NB4 (cell line): ENCODE measurements around the gene ALOX12B.

Experiments used
- DNase-seq: peaks from one replicate; pipeline ENCODE4 v3.0.0; 2010; ENCODE audit warnings: low read depth
- H3K4me3 ChIP-seq: one replicate; pipeline ENCODE4 v1.5.1; 2011; ENCODE audit warnings: mild to moderate bottlenecking, low read depth, low read length, moderate library complexity
- MYC ChIP-seq: IDR thresholded peaks from 2 replicates; pipeline ENCODE4 v1.6.1; 2011; ENCODE audit warnings: low read depth, low read length
- POLR2A ChIP-seq: IDR thresholded peaks from 2 replicates; pipeline ENCODE4 v1.6.1; 2011; ENCODE audit warnings: mild to moderate bottlenecking; ENCODE audit not compliant: insufficient read length; ENCODE audit errors: extremely low read depth
- TF ChIP-seq, protein P1 (sequence below): IDR thresholded peaks from one replicate; pipeline ENCODE4 v1.5.1; 2012; ENCODE audit warnings: low read depth, low read length
- TF ChIP-seq, protein P2 (sequence below): IDR thresholded peaks from 2 replicates; pipeline ENCODE4 v1.6.1; 2011; ENCODE audit warnings: low read depth, low read length

ALOX12B gene

DNA sequence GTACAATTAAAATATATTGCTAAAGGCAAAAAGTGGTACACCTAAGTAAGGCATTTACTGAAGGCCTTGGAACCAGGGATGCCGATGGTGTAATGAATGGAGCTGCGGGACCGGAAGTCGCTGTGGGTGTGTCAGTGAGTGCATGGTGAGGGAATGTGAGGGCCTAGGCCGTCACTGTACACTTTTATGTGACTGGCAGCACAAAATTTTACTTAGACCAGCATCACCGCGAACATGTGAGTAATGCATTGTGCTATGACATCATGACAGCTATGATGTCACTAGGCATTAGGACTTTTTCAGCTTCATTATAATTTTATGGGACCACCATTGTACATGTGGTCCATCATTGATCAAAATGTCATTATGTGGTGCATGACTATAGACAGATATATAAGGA, 33.9 kb downstream of the ALOX12B start:
- DNase-seq: no peak
- H3K4me3 ChIP-seq: no peak overlapping the region
- TF ChIP-seq POLR2A: no peak
- TF ChIP-seq, protein P1, sequence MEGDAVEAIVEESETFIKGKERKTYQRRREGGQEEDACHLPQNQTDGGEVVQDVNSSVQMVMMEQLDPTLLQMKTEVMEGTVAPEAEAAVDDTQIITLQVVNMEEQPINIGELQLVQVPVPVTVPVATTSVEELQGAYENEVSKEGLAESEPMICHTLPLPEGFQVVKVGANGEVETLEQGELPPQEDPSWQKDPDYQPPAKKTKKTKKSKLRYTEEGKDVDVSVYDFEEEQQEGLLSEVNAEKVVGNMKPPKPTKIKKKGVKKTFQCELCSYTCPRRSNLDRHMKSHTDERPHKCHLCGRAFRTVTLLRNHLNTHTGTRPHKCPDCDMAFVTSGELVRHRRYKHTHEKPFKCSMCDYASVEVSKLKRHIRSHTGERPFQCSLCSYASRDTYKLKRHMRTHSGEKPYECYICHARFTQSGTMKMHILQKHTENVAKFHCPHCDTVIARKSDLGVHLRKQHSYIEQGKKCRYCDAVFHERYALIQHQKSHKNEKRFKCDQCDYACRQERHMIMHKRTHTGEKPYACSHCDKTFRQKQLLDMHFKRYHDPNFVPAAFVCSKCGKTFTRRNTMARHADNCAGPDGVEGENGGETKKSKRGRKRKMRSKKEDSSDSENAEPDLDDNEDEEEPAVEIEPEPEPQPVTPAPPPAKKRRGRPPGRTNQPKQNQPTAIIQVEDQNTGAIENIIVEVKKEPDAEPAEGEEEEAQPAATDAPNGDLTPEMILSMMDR: no peak
- no peak for TF ChIP-seq MYC
- TF ChIP-seq, protein P2, sequence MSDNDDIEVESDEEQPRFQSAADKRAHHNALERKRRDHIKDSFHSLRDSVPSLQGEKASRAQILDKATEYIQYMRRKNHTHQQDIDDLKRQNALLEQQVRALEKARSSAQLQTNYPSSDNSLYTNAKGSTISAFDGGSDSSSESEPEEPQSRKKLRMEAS: no peak

DNA sequence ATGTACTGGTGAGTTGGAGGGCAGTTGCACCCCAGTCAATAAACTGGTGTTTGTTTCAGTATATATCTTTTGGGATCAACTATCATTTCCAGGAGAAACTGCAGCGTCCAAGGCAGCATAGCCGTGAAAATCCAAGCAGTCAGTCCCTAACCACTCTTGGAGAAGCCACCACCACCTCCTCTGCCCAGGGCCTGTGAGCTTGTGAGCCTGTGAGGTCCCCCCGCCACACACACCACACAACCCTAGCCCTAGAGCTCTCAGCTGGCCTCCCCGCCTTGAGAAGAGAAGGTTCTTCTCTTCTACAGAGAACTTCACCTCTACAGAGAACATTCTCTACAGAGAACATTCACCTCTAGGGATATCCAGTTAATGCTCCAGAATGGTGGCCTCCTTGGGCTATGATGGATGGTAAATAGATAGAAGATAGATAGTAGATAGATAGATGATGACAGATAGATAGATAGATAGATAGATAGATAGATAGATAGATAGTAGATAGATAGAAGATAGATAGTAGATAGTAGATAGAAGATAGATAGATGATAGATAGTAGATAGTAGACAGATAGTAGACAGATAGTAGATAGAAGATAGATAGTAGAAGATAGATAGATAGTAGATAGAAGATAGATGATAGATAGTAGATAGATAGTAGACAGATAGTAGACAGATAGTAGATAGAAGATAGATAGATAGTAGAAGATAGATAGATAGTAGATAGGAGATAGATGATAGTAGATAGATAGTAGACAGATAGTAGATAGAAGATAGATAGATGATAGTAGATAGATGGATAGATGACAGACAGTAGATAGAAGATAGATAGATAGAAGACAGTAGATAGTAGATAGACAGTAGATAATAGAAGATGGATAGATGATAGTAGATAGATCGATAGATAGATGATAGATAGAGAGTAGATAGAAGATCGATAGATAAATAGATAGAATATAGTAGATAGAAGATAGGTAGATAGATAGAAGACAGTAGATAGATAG, 35.0 kb downstream of the ALOX12B start:
- no peak for DNase-seq
- TF ChIP-seq POLR2A: no peak
- TF ChIP-seq MYC: no peak
- TF ChIP-seq, protein P1: no peak
- TF ChIP-seq, protein P2: no peak
- no peak overlapping the region for H3K4me3 ChIP-seq

DNA sequence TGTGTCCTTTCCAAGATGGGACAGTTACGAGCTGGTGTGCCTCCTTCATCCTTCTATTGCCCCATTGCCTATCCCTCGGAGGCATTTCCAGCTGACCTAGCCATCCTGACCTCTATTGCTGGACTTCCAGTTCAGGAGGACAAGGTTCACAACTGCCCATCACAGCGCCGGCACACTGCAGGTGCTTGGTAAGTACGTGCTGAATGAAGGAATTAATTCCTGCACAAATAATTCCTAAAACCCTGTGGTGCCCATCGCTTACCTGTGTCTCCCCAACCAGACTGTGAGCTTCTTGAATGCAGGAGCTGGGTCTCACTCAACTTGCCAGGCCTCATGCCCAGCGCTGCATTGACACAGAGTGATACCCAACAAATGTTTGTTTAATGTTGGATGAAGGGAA, 35.7 kb downstream of the ALOX12B start:
- no peak overlapping the region for H3K4me3 ChIP-seq
- TF ChIP-seq MYC: no peak
- TF ChIP-seq, protein P1: no peak
- DNase-seq: no peak

DNA sequence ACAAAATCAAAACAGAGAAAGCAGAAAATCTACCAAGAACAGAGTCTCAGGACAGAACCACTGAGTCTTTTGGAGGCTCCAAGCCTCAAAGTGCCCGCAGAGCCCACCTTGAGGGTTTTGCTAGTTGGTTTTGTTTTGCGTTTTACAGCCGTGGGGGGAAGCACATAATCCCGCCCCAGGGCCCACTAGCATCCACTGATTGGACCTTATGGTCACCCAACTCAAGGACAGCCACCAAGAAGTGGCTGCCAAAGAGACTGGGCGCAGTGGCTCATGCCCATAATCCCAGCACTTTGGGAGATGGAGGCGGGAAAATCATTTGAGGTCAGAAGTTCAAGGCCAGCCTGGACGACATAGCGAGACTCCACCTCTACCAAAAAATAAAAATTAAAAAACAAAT, 38.8 kb downstream of the ALOX12B start:
- TF ChIP-seq POLR2A (no peak), MYC (no peak)
- TF ChIP-seq, protein P2: no peak
- TF ChIP-seq, protein P1: no peak
- no peak for DNase-seq
- no peak overlapping the region for H3K4me3 ChIP-seq

DNA sequence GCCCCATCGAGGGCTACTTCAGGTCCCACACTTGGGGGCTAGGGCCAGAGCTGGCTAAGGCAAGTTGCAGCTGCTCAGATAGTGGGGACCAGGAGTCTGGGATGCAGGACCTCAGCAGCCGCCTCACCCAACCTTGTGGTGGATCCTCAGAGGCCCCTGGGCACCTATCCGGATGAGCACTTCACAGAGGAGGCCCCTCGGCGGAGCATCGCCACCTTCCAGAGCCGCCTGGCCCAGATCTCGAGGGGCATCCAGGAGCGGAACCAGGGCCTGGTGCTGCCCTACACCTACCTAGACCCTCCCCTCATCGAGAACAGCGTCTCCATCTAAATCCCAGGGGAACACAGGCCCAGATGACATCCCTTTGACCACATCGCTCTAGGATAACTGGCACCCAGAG, 39.3 kb downstream of the ALOX12B start:
- no peak overlapping the region for H3K4me3 ChIP-seq
- DNase-seq: no peak
- TF ChIP-seq, protein P2: no peak
- no peak for TF ChIP-seq MYC
- TF ChIP-seq POLR2A: no peak
- TF ChIP-seq, protein P1: no peak
